ENCODE results near the gene TMBIM4.

The TMBIM4 gene

GRCh38 chr12:66141299-66141698 lies 28.5 kb downstream of the TMBIM4 start:
- no peak for FAIRE-seq
- DNase-seq (ENCODE audit: low spot score) = no peak

GRCh38 chr12:66140731-66141130 lies 29.1 kb downstream of the TMBIM4 start:
- DNase-seq (ENCODE audit: low spot score) (no peak), FAIRE-seq (no peak)

GRCh38 chr12:66139328-66139727 lies 30.5 kb downstream of the TMBIM4 start:
- FAIRE-seq = no peak
- no peak for DNase-seq (ENCODE audit: low spot score)

DNA sequence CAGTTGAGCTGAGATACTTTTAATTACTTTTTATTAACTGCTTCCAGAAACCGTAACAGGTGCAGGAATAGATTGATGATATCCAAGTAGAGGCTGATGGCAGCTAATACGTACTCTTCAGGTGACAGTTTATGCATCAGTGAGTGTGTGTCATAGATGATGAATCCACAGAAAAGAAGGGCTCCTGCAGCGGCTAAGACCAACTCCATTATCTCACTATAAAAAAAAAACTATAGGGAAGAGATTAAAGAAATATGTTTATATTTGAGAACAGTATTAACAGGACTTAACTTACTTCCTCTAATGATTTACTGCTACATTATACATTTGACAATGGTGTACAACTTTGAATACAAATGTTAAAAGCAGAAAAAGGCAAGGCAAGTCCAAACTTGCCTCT lies 31.9 kb downstream of the TMBIM4 start:
- no peak for FAIRE-seq
- no peak for DNase-seq (ENCODE audit: low spot score)

- no peak for FAIRE-seq
- DNase-seq (ENCODE audit: low spot score) = peak; percentile 49
Observed at GRCh38 chr12:66132408-66132807, 37.4 kb downstream of the TMBIM4 start.

GRCh38 chr12:66131067-66131688 lies 38.6 kb downstream of the TMBIM4 start:
- DNase-seq (ENCODE audit: low spot score) (no peak), FAIRE-seq (no peak)

DNA sequence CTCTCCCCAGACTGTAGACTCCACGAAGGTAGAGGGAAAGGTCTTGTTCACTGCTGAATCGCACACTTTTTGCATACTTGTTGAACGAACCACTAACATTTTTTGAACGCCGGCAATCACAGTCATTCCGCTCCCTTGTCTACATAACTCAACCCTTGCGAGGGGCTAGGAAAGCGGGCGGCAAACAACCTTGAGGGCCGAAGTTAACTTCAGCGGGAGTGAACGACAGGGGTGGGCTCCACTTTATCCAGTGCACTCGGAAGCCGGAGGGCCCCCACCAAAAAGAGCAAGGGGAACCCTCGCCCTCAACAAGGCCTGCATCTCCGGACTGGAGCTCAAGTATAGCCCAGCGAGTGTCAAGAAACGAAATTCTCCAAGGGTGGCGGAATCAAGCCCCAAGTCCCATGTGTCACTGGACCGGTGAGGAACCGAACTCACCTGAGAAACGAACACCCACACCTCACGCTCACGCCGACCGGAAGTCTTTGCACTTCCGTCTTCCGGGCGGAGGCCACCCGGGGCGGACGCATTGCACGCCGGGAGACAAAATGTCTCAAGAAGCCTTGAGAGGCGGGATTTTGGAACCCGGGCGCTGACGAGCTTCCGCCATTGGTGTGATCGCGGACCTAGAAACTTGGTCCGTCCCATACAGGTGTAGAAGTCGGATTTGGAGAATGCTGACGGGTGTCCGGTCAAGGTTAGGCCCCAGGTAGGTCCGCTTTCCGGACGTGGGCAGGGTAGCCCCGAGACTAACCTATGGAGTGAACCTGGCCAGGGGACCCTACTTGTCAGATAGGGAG lies 39.3 kb downstream of the TMBIM4 start, which contains the start of gene LLPH:
LLPH (minus strand) TSS at position 484 of the 800 bp plus-strand sequence. CDS start 1,644 bp downstream, outside the sequence.
- FAIRE-seq (peak; percentile 30), DNase-seq (ENCODE audit: low spot score) (peak; percentile 93)

DNA sequence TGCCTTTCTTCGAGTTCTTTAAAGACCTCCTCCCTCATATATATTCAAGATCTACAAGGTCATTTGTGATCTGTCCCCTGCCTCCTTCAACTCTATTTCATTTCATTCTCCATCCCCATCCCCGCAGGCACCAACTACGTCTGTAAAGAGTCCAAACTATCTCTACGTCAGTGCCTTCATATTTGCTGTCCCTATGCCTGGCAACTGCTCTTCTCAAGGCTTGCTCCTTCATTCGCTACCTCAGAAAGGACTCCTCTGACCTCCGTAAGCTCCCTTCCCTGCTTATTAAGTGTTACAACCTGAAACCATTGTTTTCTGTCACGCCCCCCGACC lies 39.9 kb downstream of the TMBIM4 start:
- FAIRE-seq (no peak), DNase-seq (ENCODE audit: low spot score) (no peak)

- FAIRE-seq (no peak), DNase-seq (ENCODE audit: low spot score) (no peak)
Observed at GRCh38 chr12:66127650-66128049, 42.1 kb downstream of the TMBIM4 start.

DNA sequence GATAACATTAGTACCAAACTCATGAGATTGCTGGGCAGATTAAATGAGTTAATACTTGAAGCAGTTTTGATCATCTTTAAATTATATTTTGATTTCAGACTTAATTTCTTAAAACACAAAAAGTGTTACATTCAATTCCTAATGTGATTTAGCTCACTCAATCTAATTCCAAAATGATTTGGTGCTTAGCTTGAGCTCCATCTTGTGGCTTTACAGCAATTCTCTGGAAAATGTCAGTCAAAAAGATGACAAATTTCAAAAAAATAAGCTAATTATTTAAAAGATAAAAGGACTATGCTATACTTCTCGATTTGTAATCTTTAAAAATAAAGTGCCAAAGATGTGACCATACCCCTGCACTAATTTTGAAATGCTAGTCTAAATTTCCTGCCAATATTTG lies 49.3 kb downstream of the TMBIM4 start:
- no peak for DNase-seq (ENCODE audit: low spot score)
- FAIRE-seq = no peak

DNA sequence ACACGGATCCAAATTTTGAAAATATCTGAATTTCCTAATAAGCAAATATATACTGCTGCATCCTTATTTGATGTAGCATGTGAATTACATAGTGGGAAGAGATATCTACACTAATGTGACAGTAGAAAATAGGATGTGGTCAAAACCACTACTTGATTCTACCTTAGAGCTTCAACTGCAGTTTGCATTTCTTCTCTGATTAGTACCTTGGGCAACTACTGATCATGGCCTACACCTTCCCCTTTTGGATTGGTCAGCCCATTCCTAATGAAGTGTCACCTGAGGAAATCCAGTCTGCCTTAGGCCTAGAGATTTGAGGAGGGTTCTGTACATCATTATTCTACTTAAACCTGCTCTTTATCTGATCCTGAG lies 49.9 kb downstream of the TMBIM4 start:
- DNase-seq (ENCODE audit: low spot score) (no peak), FAIRE-seq (no peak)

DNA sequence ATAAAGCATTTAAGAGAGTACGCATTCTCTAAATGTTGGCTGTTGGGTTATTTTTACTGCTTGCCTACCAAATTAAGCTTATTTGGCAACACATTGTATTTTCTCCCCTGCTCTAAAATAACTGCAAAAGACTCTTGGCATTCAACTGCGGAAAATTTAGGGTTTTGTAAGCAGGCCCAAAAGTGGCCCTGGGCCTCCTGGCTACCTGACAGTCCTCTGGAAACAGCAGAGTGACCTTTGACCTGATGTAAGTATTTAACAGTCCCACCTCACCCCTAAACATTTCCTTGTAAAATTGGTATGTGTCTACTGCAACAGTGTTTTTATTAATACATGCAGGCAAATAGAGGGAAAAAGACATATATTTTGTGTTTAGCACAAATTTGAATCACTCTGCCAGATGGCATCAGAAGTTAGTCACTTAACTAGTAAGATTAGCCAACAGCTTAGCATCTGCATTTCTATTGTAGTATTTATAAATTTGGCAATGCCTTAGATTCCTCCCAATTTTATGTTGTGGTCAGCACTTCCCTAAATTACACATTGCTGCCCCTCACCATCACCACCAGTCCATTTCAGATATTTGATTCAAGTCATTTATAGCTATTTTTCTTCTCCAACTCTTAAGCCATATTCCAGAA lies 50.4 kb downstream of the TMBIM4 start:
- no peak for DNase-seq (ENCODE audit: low spot score)
- FAIRE-seq = no peak

- DNase-seq (ENCODE audit: low spot score) = no peak
- FAIRE-seq = no peak
Observed at GRCh38 chr12:66118240-66118891, 51.4 kb downstream of the TMBIM4 start.

GRCh38 chr12:66117242-66117641 lies 52.6 kb downstream of the TMBIM4 start:
- no peak for FAIRE-seq

DNA sequence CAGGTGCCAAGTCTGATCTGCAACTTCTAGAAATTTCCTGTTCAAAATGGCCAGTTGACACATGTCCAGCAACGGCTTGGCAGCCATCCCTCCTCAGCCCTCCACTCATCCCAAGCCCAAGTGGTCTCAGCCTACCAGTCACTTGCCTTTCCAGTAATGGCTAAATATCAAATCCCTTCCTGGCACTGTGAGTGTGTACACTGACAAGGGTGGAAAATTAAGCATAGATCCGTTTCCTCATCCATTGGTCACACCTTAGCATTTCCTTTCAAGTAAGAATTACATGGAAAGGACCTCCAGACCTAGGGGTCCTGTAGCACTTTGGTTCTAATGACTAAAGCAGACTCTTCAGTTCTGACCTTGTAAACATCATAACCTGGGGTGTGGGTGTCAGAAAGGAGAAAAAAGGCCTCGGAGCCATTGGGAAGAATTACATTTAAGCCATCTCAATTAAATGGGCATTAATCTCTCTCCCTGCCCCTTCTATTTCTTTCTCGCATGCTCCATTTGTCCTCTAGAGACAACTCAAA lies 54.7 kb downstream of the TMBIM4 start:
- no peak for FAIRE-seq
- no peak for DNase-seq (ENCODE audit: low spot score)

More at GRCh38 chr12:66117242-66117641, 52.6 kb downstream of the TMBIM4 start:
- DNase-seq (ENCODE audit: low spot score) = no peak

DNA sequence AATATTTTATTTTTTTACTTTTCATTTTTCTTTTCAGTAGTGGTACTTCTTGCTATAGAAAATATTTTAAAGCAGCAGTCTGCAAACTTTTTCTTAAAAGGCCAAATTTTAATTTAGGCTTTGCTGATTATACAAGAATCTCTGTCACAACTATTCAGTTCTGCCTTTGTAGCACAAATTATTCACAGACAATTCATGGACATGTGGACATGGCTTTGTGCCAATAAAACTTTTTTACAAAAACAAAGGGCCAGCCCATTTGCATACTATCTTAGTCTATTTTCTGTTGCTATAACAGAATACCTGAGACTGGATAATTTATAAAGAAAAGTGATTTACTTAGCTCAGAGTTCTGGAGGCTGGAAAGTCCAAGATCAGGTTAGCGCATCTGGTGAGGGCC lies 56.3 kb downstream of the TMBIM4 start:
- DNase-seq (ENCODE audit: low spot score) (no peak), FAIRE-seq (no peak)

GRCh38 chr12:66111605-66112004 lies 58.2 kb downstream of the TMBIM4 start:
- FAIRE-seq (no peak), DNase-seq (ENCODE audit: low spot score) (no peak)

- no peak for FAIRE-seq
- no peak for DNase-seq (ENCODE audit: low spot score)
Observed at GRCh38 chr12:66109056-66109455, 60.7 kb downstream of the TMBIM4 start.

DNA sequence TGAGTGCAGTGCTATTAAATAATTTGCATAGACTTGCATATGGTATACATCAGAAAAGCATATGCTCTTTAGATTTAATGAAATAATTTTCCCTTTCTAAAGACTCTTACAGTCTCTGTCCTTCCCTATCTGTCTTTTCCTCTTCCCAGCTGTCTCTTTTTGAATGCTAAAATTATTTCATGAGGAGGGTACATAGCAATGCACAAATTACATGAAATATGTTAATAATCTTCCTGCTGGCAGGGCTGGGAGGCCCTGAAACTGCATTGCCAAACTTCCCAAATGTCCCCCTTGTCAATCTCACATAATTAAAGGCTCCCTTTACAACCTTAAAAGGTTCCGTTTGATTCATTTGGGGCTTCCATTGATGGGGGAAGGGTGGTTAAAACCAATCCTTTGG lies 61.4 kb downstream of the TMBIM4 start:
- DNase-seq (ENCODE audit: low spot score) = no peak
- FAIRE-seq = no peak

DNA sequence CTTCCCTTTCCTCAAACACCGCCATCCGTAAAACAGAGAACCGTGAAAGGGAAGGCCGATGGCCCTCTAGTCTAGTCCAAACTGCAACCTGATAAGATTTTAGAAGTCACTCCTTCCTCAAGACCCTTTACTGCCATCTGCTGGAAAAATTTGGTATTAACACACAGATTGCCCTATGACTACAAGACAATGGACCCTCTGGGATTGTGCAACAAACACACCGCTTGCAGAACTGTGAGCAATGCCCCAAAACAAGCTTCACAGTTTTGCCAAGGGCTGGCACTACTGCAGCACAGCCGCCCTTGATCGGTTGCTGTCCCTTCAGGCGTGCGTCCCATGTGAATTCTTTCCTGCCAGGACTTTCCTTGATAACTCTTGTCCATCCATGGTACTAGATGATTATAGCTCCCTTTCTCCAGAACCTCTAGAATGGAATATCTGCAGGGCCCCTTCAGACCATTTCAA lies 62.3 kb downstream of the TMBIM4 start:
- DNase-seq (ENCODE audit: low spot score) (peak; percentile 76), FAIRE-seq (peak; percentile 50)

- FAIRE-seq = no peak
- DNase-seq (ENCODE audit: low spot score) = no peak
Observed at GRCh38 chr12:66103016-66103913, 66.5 kb downstream of the TMBIM4 start.

Measured in urothelium cell line (cell line).